Putamen (tissue), 1 donor: ENCODE data around the gene SLC9A7.
"Not testable (repeated sequence)": the region's sequence is repeated elsewhere in the genome, so short reads cannot be mapped to it uniquely, and the experiment has no call there.

ENCODE experiments used
- DNase-seq: peaks from one replicate; pipeline ENCODE4 v3.0.0-alpha.2; 2016; ENCODE audit warnings: low spot score

Gene SLC9A7

DNA sequence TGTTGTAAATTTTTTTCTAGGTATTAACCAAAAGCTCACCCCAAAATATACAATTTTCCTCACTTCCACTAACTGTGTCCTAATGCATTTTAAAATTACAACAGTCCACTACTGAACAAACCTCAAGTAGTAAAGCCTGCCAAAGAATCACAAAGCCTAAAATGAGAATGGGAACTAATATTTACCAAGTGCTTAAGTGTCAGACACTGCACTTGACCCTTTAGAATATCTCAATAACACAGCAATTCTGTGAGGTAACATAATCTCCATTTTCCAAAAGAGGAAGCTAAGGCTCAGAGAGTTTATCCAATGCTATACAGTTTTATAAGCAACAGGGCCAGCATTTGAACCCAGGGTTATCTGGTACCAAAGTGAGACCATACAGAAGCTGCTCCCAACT is 4.9 kb downstream of the SLC9A7 start:
- DNase-seq, result no peak

DNA sequence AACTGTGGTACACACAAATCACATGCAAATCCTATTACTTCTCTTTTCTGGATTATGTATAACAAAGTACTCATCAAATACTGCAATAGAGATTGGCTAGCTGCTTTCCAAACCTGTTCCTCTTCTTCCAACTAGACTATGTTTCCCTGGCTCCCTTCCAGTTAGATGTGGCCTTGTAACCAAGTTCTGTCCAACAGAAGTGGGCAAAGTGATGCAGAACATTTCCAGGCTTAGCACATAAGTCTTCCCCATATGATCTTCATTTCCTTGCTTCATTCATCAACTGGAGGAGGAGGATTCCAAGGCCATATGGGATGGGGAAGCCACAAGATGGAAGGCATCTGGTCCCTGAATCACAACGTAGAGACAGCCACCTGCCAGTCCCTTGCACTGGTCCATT is 8.0 kb downstream of the SLC9A7 start:
- DNase-seq, result no peak

DNA sequence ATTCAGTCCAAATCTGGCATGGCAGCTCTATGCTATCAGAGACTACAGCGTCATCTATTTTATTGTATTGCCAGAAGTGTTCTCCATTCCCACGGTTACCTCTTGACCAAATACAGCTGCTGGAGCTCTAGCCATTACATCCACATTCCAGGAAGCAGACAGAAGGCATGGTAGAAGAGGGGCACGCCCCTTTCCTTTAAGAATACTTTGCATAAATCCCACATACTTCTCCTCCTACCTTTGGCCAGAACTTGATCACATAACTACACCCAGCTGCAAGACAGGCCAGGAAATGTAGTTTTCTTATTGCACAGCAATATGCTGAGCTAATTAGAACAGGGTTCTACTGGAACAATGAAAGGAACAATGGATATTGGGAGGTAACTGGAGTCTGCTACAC is 14.9 kb downstream of the SLC9A7 start:
- no peak for DNase-seq

DNA sequence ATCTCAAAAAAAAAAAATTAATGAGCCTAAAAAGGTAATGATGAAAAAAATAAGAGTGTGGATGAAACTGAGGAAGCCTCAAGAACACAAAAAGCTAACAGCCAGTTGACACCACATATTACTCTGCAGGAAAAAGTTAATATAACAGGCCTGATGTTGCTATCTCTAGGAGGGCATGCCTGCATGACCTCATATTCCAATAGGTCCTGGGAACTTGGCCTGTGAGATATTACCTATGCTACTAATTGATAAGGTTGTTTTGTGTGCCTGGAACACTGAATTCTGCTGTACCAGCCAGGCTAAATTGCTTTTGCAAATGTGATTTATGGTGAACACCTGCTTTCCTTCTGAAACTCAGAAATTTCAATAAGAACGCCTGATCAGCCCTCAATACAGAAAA is 15.9 kb downstream of the SLC9A7 start:
- no peak for DNase-seq

GRCh38 chrX:46739736-46740135 is 19.2 kb downstream of the SLC9A7 start:
- no peak for DNase-seq

DNA sequence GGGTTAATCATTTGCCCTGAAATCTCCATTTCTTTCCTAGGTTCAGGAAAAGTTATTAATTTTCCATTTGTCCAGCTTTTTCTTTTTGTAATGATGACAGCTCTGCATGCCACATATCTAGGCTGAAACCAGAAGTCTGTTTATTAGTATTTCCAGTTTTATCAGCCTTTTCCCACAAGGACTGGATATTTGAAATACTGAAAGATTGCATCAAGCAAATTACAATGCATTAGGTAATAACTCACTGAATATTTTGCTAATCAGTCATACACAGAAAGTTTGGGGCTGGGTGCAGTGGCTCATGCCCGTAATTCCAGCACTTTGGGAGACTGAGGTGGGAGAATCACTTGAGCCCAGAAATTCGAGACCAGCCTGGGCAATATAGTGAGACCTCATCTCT is 21.5 kb downstream of the SLC9A7 start:
- DNase-seq, result no peak

GRCh38 chrX:46737041-46737440 is 21.9 kb downstream of the SLC9A7 start:
- no peak for DNase-seq

DNA sequence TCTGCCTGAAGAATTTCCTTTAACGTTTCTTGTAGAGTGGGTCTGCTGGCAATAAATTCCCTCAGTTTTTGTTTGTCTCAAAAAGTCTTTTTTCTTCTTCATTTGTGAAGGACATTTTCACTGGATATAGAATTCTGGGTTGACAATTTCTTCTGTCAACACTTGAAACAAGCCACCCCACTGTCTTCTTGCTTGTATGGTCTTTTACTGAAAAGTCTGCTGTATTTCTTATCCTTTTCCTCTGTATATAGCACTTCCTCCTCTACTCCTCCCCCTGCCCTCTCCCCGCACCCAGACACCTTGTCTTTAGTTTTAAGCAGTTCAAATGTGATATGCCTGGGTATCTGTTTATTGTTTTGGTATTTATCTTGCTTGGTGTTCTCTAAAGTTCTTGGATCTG is 23.3 kb downstream of the SLC9A7 start:
- no peak for DNase-seq

DNA sequence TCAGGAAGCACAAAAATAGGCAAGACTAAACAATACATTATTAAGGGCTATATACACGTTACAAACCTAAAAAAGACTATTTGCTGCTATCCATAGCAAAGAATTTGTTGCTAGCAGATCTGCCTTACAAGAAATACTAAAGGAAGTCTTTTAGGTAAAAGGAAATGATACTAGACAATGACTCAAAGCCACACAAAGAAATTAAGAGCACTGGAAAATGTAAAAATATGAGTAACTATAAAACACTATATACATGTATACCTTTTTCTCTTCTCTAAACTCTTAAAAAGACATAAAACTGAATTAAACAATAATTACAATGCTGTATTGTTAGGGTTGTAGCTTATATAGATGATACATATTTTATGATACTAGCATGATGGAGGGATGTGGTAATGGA is 25.7 kb downstream of the SLC9A7 start:
- DNase-seq, result no peak

GRCh38 chrX:46730765-46731164 is 28.2 kb downstream of the SLC9A7 start:
- no peak for DNase-seq

- no peak for DNase-seq
These were observed 31.5 kb downstream of the SLC9A7 start for GRCh38 chrX:46727441-46727840.

DNA sequence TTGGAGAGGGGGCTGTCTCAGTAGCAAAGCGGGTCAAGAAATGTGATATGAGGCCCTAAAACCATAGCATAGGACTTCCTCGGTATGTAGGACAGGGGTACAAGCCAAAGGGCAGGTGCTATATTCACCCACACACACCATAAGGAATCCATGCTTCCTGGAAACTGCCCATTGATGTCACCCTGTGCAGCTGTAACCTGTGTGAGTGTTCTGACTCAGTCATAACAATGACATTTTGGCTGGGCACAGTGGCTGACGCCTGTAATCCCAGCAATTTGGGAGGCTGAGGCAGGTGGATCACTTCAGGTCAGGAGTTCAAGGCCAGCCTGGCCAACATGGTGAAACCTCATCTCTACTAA is 35.4 kb downstream of the SLC9A7 start:
- DNase-seq, result not testable (repeated sequence)

DNA sequence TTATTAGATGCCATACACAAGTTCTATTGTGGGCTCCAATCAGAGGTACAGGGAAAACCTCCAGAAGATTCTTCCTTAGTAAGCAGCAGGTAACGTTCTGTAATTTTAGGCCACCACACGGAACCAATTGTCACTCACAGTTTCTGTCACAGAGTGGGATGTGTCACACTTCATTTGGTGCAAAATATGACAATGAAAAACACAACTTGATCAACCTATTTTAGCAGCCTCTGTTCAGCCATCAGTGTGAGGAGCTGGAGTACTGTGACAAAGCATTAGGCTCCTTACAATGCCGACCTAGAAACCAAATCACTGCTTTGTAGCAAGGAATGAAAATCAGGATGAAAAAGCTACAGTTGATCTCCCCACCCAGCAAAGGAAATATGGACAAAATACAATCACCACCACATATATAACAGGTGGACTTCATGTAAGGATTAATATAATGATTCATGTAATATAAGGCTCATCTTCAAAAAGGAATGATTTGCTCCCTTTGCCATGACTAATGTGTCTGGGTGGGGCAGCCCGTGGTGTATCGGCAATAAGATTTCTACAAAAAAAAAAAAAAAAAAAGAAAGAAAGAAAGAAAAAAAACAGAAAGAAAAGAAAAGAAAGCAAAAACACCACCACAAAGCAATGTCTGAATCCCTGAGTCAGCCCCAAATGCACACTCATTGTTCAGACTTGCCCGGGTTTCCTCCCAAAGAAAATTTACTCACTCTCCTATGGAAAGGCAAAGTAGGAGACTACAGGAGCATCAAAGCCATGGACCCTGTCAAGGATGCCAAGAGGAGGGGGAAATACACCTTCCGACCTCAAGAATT is 36.0 kb downstream of the SLC9A7 start:
- peak; percentile 40 for DNase-seq

- no peak for DNase-seq
These were observed 42.1 kb downstream of the SLC9A7 start for GRCh38 chrX:46716796-46717195.

DNA sequence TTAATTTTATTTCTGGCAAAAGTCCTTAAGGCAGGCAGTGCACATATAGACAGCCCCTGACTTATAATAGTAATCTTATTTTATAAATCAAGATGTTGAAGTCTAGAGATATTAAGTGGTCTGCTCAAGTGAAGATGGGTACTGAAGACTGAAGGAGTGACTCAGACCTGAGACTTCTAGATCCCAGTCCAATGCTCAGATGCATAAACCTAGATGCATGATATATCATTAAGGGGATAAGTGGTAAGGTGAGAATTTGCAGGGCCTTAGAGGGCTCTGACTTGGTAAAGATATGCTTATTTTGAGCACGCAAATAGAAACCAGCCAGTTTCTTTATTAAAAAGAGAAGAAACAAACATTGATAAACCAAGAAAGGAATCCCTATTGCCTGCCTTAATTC is 42.9 kb downstream of the SLC9A7 start:
- no peak for DNase-seq

DNA sequence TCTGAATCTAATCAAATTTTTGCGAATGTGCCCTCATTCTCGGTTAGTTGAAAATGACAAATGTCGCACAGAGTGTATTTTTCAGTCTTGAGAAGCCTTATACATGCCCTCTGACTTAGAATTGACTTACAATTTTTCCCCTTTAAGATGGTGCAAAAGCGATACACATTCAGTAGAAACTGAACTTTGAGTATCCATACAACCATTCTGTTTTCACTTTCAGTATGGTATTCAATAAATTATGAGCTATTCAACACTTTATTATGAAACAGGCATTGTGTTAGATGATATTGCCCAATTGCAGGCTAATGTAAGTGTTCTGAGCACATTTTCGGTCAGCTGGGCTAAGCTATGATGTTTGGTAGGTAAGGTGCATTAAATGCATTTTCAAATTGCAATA is 43.4 kb downstream of the SLC9A7 start:
- DNase-seq, result no peak

- no peak for DNase-seq
These were observed 45.0 kb downstream of the SLC9A7 start for GRCh38 chrX:46713672-46714490.

DNA sequence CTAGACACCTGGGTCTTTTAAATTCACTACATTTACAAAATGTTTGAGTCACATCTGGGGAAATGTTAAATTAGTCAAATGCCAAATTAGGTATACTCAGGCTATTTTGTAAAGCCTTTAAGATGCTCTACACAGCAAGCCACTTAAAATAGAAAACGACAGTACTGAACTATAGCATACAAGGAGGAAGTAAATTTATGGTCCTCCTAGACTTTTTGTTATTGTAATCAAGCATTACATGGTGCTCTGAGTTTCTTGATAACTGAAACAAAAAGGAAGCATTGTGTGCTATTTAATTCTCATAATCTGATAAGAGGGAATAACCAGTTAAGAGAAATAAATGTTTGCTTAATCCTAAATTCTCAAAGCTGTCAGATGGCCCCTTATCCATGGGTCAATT is 46.2 kb downstream of the SLC9A7 start:
- DNase-seq, result no peak

GRCh38 chrX:46710927-46711623 is 47.8 kb downstream of the SLC9A7 start:
- no peak for DNase-seq

GRCh38 chrX:46710425-46710824 is 48.5 kb downstream of the SLC9A7 start:
- DNase-seq, result no peak

DNA sequence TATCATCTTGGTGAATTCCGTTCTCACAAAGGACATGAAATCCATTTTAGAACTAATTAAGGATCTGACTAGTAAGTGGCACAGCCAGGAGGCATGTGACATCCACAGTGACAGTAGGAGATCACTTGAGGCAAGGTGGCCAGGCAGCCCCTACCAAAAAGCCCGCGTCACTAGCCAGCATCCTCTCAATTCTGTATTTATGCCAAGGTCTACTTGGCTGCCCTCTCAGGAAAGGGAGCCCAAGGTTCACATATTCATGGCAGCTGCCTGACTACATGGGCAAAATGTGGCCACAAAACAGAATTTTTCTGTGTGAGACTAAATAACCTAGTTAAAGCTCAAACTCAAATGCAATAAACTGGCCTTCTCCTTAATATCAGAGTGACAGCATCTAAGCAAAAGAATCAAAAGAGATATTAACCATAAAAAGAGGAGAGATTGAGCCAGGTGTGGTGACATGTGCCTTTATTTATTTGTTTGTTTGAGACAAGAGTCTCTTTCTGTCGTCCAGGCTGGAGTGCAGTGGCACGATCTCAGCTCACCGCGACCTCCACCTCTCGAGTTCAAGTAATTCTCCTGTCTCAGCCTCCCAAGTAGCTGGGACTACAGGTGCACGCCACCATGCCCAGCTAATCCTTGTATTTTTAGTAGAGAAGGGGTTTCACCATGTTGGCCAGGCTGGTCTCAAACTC is 51.5 kb downstream of the SLC9A7 start:
- DNase-seq, result no peak

GRCh38 chrX:46704767-46705386 is 54.0 kb downstream of the SLC9A7 start:
- DNase-seq, result no peak
